BLaER1 treated with 17β-estradiol and CSF1 and Interleukin-3, amounts not matched to agents 10 nM and 100 nM (cell line): ENCODE data around the gene LUC7L.

Experiments
- H3K27ac ChIP-seq, 11 experiments: shearing (Covaris generic); formaldehyde crosslinking; 2 replicates each; pipeline ENCODE4 v1.8.1; 2022
- H3K27me3 ChIP-seq, 11 experiments: shearing (Covaris generic); formaldehyde crosslinking; 2 replicates each; pipeline ENCODE4 v1.8.1; 2022
- H3K36me3 ChIP-seq, 11 experiments: shearing (Covaris generic); formaldehyde crosslinking; 2 replicates each; pipeline ENCODE4 v1.8.1; 2022
- H3K4me1 ChIP-seq, 10 experiments: shearing (Covaris generic); formaldehyde crosslinking; 2 replicates each; pipeline ENCODE4 v1.8.1; 2022
- H3K4me2 ChIP-seq, 11 experiments: shearing (Covaris generic); formaldehyde crosslinking; 2 replicates each; pipeline ENCODE4 v1.8.1; 2022
- H3K4me3 ChIP-seq, 10 experiments: shearing (Covaris generic); formaldehyde crosslinking; 2 replicates each; pipeline ENCODE4 v1.8.1; 2022
- H3K9ac ChIP-seq, 11 experiments: shearing (Covaris generic); formaldehyde crosslinking; 2 replicates each; pipeline ENCODE4 v1.8.1; 2022
- H3K9me3 ChIP-seq, 11 experiments: shearing (Covaris generic); formaldehyde crosslinking; replicated peaks in 1 of 11; 2 replicates each; pipeline ENCODE4 v1.8.1; 2022
- H4K20me1 ChIP-seq, 11 experiments: shearing (Covaris generic); formaldehyde crosslinking; 2 replicates each; pipeline ENCODE4 v1.8.1; 2022
- Cebpa-rat ChIP-seq, 11 experiments: shearing (Covaris generic); IDR thresholded peaks; 2 replicates each; pipeline ENCODE4 v1.8.1; 2022

Gene LUC7L

GRCh38 chr16:228852-229730 is at the start of gene LUC7L:
TSS of gene LUC7L (minus strand) at chr16:229449. CDS start at chr16:229339, 110 bp downstream.
- Histone ChIP-seq H4K20me1 (peaks cover 40 to 51% (median 49%) of the 10 kb centered on the region in 11 experiments), H3K36me3 (peaks cover 35 to 46% (median 42%) of the 10 kb centered on the region in 11 experiments), H3K4me1 (peaks cover 26 to 36% (median 29%) of the 10 kb centered on the region in 10 experiments), H3K9me3 (no peaks in the 10 kb centered on the region), H3K9ac (peak within 1 kb of the TSS; percentile 91 to 98 (median 95)), H3K4me2 (peak within 1 kb of the TSS; percentile 78 to 95 (median 87)), H3K27me3 (no peaks in the 10 kb centered on the region), H3K27ac (peak within 1 kb of the TSS; percentile 90 to 98 (median 95)), H3K4me3 (peak within 1 kb of the TSS; percentile 73 to 95 (median 85))
- TF ChIP-seq Cebpa-rat (IDR thresholded peaks at IDR 0.05): no peak

- no peak overlapping the region for H3K27ac ChIP-seq
- peaks cover 0 to 32% (median 14%) of the 10 kb centered on the region in 10 experiments; a peak in 16 of 20 replicates for H3K4me1 ChIP-seq
- TF ChIP-seq Cebpa-rat (IDR thresholded peaks at IDR 0.05): no peak
- no peak overlapping the region for H3K9ac ChIP-seq
- no peaks in the 10 kb centered on the region for H3K36me3 ChIP-seq
- no peaks in the 10 kb centered on the region for H3K9me3 ChIP-seq
- peak overlapping the region in 6 of 11 experiments; percentile 1 to 28 (median 10); a peak in 7 of 22 replicates for H3K4me2 ChIP-seq
- H4K20me1 ChIP-seq: peaks cover 0 to 38% (median 0%) of the 10 kb centered on the region in 11 experiments; a peak in 8 of 22 replicates
- H3K4me3 ChIP-seq: no peak overlapping the region
- peaks cover 69 to 96% (median 85%) of the 10 kb centered on the region in 11 experiments for H3K27me3 ChIP-seq
Measured at GRCh38 chr16:278863-279366, 49.7 kb upstream of the LUC7L start.

GRCh38 chr16:276426-277077 is 47.3 kb upstream of the LUC7L start:
- no peak for TF ChIP-seq Cebpa-rat (IDR thresholded peaks at IDR 0.05)
- Histone ChIP-seq H3K4me3 (no peak overlapping the region), H3K9me3 (no peaks in the 10 kb centered on the region), H3K4me2 (no peak overlapping the region), H3K4me1 (peaks cover 0 to 20% (median 8%) of the 10 kb centered on the region in 10 experiments; a peak in 16 of 20 replicates), H3K9ac (no peak overlapping the region), H4K20me1 (peaks cover 0 to 30% (median 0%) of the 10 kb centered on the region in 11 experiments; a peak in 5 of 22 replicates), H3K36me3 (no peaks in the 10 kb centered on the region), H3K27ac (no peak overlapping the region), H3K27me3 (peaks cover 57 to 88% (median 71%) of the 10 kb centered on the region in 11 experiments)

- peaks cover 0 to 22% (median 0%) of the 10 kb centered on the region in 11 experiments; a peak in 5 of 22 replicates for H4K20me1 ChIP-seq
- no peaks in the 10 kb centered on the region for H3K9me3 ChIP-seq
- H3K27me3 ChIP-seq: peaks cover 50 to 80% (median 63%) of the 10 kb centered on the region in 11 experiments
- H3K36me3 ChIP-seq: no peaks in the 10 kb centered on the region
- H3K4me1 ChIP-seq: peaks cover 0 to 20% (median 8%) of the 10 kb centered on the region in 10 experiments; a peak in 16 of 20 replicates
- H3K4me3 ChIP-seq: no peak within 1 kb of the TSS; a peak in 1 of 20 replicates
- H3K4me2 ChIP-seq: peak within 1 kb of the TSS in 8 of 11 experiments; percentile 42 to 77 (median 62); a peak in 15 of 22 replicates
- H3K27ac ChIP-seq: no peak within 1 kb of the TSS
- no peak for TF ChIP-seq Cebpa-rat (IDR thresholded peaks at IDR 0.05)
- H3K9ac ChIP-seq: peak within 1 kb of the TSS in 1 of 11 experiments; percentile 5; a peak in 1 of 22 replicates
Measured at GRCh38 chr16:275786-276232, 46.6 kb upstream of the LUC7L start, which contains the start of gene RGS11. TSS of gene RGS11 (minus strand) at chr16:275944. CDS start at chr16:275911, 33 bp downstream.

GRCh38 chr16:275041-275641 is 45.9 kb upstream of the LUC7L start:
- no peak overlapping the region; a peak in 1 of 20 replicates for H3K4me3 ChIP-seq
- no peaks in the 10 kb centered on the region for H3K9me3 ChIP-seq
- no peaks in the 10 kb centered on the region for H3K36me3 ChIP-seq
- TF ChIP-seq Cebpa-rat (IDR thresholded peaks at IDR 0.05): no peak
- peaks cover 0 to 20% (median 8%) of the 10 kb centered on the region in 10 experiments; a peak in 16 of 20 replicates for H3K4me1 ChIP-seq
- peaks cover 45 to 73% (median 58%) of the 10 kb centered on the region in 11 experiments for H3K27me3 ChIP-seq
- no peak overlapping the region for H3K27ac ChIP-seq
- H3K9ac ChIP-seq: peak overlapping the region in 1 of 11 experiments; percentile 5; a peak in 1 of 22 replicates
- H3K4me2 ChIP-seq: peak overlapping the region in 8 of 11 experiments; percentile 42 to 77 (median 62); a peak in 15 of 22 replicates
- peaks cover 0 to 21% (median 0%) of the 10 kb centered on the region in 11 experiments; a peak in 5 of 22 replicates for H4K20me1 ChIP-seq

GRCh38 chr16:273547-274421 is 44.5 kb upstream of the LUC7L start:
- H3K36me3 ChIP-seq: no peaks in the 10 kb centered on the region
- H3K9ac ChIP-seq: no peak overlapping the region
- peaks cover 0 to 23% (median 0%) of the 10 kb centered on the region in 11 experiments; a peak in 5 of 22 replicates for H4K20me1 ChIP-seq
- no peaks in the 10 kb centered on the region for H3K9me3 ChIP-seq
- peaks cover 41 to 60% (median 49%) of the 10 kb centered on the region in 11 experiments for H3K27me3 ChIP-seq
- H3K4me3 ChIP-seq: no peak overlapping the region
- peaks cover 0 to 13% (median 6%) of the 10 kb centered on the region in 10 experiments; a peak in 16 of 20 replicates for H3K4me1 ChIP-seq
- no peak overlapping the region for H3K27ac ChIP-seq
- H3K4me2 ChIP-seq: no peak overlapping the region
- TF ChIP-seq Cebpa-rat (IDR thresholded peaks at IDR 0.05): no peak

GRCh38 chr16:272633-273546 is 43.6 kb upstream of the LUC7L start:
- no peak overlapping the region for H3K4me2 ChIP-seq
- no peak overlapping the region for H3K27ac ChIP-seq
- no peaks in the 10 kb centered on the region for H3K9me3 ChIP-seq
- peaks cover 0 to 30% (median 0%) of the 10 kb centered on the region in 11 experiments; a peak in 5 of 22 replicates for H4K20me1 ChIP-seq
- no peak overlapping the region for H3K9ac ChIP-seq
- H3K4me3 ChIP-seq: no peak overlapping the region
- no peaks in the 10 kb centered on the region for H3K36me3 ChIP-seq
- no peak for TF ChIP-seq Cebpa-rat (IDR thresholded peaks at IDR 0.05)
- H3K27me3 ChIP-seq: peaks cover 36 to 51% (median 41%) of the 10 kb centered on the region in 11 experiments
- peaks cover 0 to 9% (median 6%) of the 10 kb centered on the region in 10 experiments; a peak in 16 of 20 replicates for H3K4me1 ChIP-seq
